GM21528 (cell line): Measurements from ENCODE around the gene LACTB.
A peak's percentile ranks its signal among the peaks of the same experiment; 100 is the strongest.

Experiments
- ATAC-seq: cut with Tn5 transposase; IDR thresholded peaks from one replicate; pipeline ENCODE4 v1.9.1; 2021; ENCODE audit warnings: mild to moderate bottlenecking, moderate library complexity; ENCODE audit not compliant: unreplicated experiment, low FRiP score

Gene LACTB

GRCh38 chr15:63121382-63122001, at the start of gene LACTB:
Gene LACTB (plus strand): TSS chr15:63121861. CDS start chr15:63121872, 11 bp downstream.
- peak; percentile 77 for ATAC-seq

DNA sequence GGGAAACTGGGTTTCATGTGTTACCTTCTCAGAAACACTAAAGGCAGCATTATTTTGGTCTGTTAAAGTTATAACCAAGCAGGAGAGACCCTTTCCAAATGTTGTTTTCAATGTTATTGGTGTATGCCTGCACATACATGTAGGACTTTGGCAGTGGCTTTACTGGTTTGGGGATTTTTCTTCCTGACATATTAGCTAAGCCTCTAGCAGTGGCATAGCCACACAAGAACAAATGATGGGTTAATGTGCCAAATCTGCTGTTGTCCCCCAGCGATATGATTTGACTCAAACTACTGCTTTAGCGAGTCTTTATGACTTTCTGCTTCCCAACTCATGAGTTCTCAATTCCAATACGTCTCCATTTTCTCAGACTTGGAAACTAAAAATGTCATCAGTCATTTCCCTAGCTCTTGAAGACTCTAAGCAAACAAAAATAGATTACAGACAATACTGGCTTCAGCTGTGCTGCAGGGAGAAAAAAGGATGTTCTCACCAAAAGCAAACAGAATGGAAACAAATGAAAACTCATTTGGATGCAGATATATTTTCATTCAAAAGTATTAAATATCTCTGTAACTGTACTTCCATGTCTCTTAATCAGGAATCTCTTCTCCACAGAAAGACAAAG, 49.5 kb upstream of the LACTB start:
- ATAC-seq, result no peak

GRCh38 chr15:63072809-63073277, 48.8 kb upstream of the LACTB start:
- ATAC-seq, result no peak

DNA sequence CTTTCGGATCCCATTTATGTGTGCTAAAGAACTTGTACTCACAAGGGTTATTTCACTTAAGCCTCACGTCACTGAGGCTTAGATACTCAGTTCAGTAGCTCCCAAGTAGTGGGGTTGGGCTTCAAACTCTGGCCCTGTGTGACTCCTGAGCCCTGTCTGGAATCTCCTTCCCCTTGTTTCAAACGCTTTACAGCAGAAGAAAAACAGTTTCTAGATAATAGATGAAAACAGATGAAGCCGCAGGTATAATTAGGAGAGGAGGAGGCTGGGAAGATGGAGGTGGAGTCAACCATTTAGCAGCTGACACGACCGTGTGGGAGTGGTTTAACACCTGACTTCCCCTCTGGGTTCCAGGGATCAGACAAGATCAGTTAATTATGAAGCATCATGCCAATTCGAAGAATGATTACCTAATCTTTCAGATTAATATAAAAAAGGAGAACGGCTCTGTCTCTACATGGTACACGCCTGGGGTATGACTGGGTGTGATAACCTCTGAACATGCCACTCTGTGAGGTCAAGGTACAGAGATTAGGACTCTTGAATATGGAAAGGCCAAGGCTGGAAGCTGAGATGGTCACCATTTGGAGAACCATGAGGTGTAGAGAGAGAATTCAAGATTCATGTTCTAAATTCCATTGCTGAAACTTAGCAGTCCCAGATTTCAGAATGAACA, 48.0 kb upstream of the LACTB start:
- no peak for ATAC-seq

DNA sequence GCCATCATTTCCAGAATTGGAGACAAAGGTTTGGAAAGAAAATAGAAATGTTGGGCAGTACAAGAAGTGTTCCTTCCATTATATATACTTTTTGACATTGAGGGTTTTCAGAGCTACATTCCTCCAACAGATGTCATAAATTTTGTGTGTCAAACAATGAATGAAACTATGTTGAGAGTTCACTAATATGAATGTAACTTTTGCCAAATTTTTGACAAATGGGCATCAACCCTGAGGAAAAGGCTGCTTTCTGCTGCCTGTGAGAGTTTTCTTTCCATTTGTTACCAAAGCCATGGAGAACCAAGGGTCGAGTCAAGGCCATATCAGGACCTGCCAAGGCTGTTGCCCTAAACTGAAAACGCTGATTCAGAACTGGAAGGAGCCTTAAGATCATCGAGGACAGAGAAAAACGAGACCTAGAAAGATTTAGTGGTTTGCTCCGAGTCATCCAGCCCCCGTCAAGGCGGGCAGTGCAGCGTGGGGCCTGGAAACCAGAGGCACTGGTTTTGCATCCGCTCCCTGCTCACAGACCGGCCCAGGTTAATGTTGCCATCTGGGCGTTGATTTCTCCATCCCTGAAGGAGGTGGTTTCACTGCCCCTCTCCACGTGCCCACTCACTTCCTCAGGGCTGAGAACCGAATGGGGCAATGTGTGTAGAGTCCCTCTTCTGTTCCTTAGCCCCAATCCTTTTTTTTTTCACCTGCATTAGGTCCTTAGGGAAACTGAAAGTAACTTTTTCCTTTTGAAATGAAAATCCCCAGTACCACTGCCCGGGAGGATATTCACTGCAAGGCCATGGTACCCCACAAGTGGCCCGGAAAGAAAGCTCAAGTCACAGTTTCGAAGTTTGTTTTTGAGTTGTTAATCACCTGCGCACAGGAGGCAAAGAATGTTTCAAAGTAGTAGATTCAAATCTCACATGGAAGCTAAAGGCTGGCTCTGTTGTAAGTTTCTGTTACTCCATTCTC, 46.4 kb upstream of the LACTB start:
- no peak for ATAC-seq

GRCh38 chr15:63075984-63076713, 45.5 kb upstream of the LACTB start:
- no peak for ATAC-seq

GRCh38 chr15:63076714-63077046, 45.0 kb upstream of the LACTB start:
- ATAC-seq, result no peak

- ATAC-seq, result no peak
These were observed 43.7 kb upstream of the LACTB start for GRCh38 chr15:63077952-63078351.

DNA sequence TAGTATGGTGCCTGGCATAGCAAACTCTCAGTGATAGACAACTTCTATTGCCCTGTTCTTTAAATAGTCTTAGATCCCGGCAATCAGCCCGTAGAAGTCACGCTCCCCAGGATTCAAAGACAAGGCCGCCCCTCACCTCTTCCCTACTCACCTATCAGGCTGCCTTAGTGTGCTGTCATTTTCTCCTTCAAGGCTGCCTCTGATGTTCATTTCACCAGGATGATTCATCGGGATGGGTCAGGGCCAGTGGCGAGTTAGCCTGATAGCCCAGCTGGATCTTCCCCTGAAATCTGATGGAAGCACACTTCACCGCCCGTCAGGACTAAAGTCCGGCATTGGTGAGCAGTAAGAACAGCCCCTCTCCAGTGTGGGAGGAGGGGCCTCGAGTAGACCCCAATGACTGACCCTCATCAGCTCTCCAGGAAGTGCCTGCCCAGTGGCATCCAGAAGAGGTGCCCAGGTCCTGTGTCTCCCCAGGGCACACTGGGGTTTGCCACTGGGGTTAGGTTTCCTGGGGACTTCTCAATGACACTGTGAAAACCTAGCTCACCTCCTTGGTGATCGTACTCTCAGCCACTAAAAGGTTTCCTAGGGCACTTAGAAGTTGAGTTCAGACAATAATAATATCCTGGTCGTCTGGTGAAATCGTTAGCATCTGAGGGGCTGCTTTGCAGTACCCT, 41.6 kb upstream of the LACTB start:
- ATAC-seq, result no peak

DNA sequence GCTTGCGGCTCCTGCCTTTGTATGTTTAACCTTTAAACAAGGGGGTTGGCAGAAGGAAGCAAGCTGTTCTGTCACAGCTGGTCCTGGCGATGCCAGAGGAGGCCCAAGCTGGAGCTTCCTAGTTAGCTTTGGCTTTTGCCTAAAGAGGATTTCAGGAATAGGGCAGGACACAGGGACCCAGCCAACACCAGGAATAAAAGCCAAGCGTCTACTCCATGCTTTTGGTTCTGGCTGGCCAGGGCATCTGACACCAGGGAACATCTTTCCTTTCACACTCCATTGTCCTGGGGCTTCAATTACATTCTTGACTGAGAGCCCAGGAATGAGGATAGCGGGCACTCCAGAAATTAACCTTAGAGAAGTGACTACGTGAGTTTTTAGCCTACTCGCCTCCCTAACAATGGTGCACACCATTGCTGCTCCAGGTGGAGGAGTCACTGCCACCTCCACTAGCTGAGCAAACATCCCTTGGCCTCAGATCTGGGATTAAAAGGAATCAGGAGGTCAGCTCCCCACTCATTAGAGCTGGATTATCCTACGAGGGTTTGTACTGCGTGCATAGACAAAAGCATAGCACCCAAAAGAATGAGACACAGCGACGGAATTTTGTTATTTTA, 40.9 kb upstream of the LACTB start:
- ATAC-seq, result no peak

GRCh38 chr15:63082366-63082765, 39.3 kb upstream of the LACTB start:
- no peak for ATAC-seq

DNA sequence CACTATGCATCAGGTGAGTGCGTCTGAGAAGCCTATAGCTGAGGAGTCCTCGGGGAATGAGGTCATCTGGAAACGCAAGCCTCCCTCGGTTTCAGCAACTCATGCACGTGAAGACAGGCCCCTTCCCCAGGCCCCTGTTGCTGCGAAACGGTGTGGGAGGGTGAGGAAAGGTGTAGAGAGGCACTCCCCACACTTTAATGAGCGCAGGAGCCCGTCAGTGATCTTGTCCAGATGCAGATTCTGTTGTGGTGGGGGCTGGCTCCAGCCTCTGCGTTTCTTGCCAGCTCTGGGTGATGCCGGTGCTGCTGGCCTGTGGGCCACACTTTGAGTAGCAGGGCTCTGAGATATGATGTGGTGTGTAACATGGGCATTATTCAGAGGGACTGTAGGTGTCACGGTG, 38.6 kb upstream of the LACTB start:
- no peak for ATAC-seq

GRCh38 chr15:63083541-63083940, 38.1 kb upstream of the LACTB start:
- ATAC-seq, result no peak

- no peak for ATAC-seq
These were observed 36.9 kb upstream of the LACTB start for GRCh38 chr15:63084806-63085205.

DNA sequence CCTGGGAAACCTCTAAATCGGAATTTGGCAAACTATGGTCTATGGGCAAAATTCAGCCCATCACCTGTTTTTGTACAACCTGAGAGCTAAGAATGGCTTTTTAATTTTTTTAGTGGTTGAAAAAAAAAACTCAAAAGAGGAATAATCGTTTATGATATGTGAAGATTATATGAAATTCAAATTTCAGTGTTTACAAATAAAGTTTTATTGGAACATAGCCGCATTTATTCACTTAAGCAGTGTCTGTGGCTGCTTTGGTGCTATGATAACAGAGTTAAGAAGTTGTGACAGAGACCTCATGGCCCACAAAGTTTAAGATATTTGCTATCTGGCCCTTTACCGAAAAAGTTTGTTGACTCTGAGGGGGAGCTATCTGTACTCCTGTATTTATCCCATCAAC, 36.4 kb upstream of the LACTB start:
- ATAC-seq, result no peak

DNA sequence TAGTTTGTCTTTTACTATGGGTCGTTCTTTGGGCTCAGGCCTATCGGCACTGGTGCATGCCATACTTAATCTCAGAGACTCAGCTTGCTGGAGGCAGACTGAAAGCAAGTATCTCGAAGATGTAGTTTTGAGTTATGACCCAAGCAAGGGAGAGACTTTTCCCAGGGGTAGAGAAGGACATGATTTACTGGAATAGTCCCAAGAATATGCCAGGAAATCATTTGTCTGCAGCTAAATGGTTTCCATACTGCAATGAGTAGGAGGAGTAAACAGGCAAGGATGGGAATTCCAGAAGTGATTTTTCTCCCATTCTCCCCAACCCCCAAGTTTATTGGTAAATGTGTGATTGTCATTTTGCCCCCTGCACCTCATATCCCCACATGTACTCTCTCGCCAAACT, 35.4 kb upstream of the LACTB start:
- ATAC-seq, result no peak

- no peak for ATAC-seq
These were observed 34.7 kb upstream of the LACTB start for GRCh38 chr15:63086947-63087346.

GRCh38 chr15:63088533-63089245, 33.0 kb upstream of the LACTB start:
- ATAC-seq, result no peak
